ENCODE data around the gene TFF1.

GRCh38 chr21:42356046-42356445, 10.3 kb downstream of the TFF1 start:
- no peak for TF ChIP-seq GATA2 (IDR thresholded peaks at IDR 0.05; ENCODE audit: low read depth, low read length)
- no peak for TF ChIP-seq GATA3 (IDR thresholded peaks at IDR 0.05; ENCODE audit: low read depth, low read length)
